Coronary artery (tissue), 2 donors: ENCODE data around the gene INPP5A.

Source experiments
- DNase-seq: peaks from one replicate; pipeline ENCODE4 v3.0.0-alpha.2; 2017; ENCODE audit warnings: low spot score
- H3K27ac ChIP-seq, 2 donors: fragments of 200-600 bp; sonication (generic); one replicate each; pipeline ENCODE4 v1.5.1; 2016 to 2019
- H3K4me3 ChIP-seq: fragments of 200-600 bp; sonication (generic); 2 replicates; pipeline ENCODE4 v1.5.1; 2016; ENCODE audit warnings: mild to moderate bottlenecking, moderate library complexity
- CTCF ChIP-seq: fragments of 200-600 bp; sonication (generic); IDR thresholded peaks from one replicate; pipeline ENCODE4 v1.5.1; 2019; ENCODE audit warnings: antibody characterized with exemption

Gene INPP5A

GRCh38 chr10:132521466-132522102 is 16.0 kb upstream of the INPP5A start:
- Histone ChIP-seq H3K27ac (no peak overlapping the region), H3K4me3 (no peak overlapping the region)
- TF ChIP-seq CTCF, result no peak
- no peak for DNase-seq

- DNase-seq, result peak; percentile 66
- Histone ChIP-seq H3K4me3 (no peak overlapping the region), H3K27ac (no peak overlapping the region)
- no peak for TF ChIP-seq CTCF
Measured at GRCh38 chr10:132522521-132523411, 14.8 kb upstream of the INPP5A start.

GRCh38 chr10:132523561-132524442 is 13.8 kb upstream of the INPP5A start:
- no peak overlapping the region for H3K27ac ChIP-seq
- peak; percentile 66 for DNase-seq
- no peak overlapping the region for H3K4me3 ChIP-seq
- TF ChIP-seq CTCF, result no peak

GRCh38 chr10:132524443-132525285 is 12.9 kb upstream of the INPP5A start:
- H3K27ac ChIP-seq, result no peak overlapping the region
- DNase-seq, result peak; percentile 65
- TF ChIP-seq CTCF, result no peak

GRCh38 chr10:132526676-132527075 is 10.9 kb upstream of the INPP5A start:
- H3K27ac ChIP-seq, result no peak overlapping the region
- DNase-seq, result peak; percentile 29
- H3K4me3 ChIP-seq, result no peak overlapping the region
- no peak for TF ChIP-seq CTCF

More at GRCh38 chr10:132524443-132525285, 12.9 kb upstream of the INPP5A start:
- H3K4me3 ChIP-seq, result no peak overlapping the region
